ENCODE results near the gene UGT1A5.

The UGT1A5 gene

DNA sequence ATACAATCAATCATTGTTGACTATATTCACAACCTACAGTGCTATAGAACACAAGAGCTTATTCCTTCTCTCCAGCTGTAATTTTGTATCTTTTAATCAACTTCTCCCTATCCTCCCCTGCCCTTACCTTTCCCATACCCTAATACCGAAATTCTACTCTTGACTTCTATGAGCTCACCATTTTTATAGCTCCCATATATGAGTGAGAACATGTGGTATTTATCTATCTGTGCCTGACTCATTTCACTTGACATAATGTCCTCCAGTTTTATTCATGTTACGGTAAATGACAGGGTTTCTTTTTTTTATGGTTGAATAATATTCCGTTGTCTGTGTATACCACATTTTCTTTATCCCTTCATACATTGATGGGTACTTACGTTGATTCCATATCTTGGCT lies 68.1 kb downstream of the UGT1A5 start:
- DNase-seq (ENCODE audit: low read depth in 2 of 2), result no peak

DNA sequence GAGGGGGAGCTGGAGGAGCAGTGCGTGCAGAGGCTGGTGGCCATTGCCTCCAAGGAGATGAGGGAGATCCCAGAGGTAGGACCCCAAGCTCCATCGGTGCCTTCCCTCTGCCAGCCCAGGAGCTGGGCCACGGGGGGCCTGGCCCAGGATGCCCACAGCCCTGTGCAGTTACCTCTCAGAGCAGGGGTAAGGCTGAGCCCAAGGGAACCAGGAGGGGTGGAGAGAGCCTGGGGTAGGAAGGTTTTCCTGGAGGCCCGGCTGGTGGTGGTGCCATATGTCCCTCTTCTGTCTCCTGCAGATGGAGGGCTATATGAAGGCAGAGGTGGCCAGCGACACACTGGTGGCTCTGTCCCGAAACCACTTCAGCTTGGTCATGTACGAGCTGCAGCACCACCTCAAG lies 76.8 kb downstream of the UGT1A5 start:
- DNase-seq (ENCODE audit: low read depth in 2 of 2), result no peak

DNA sequence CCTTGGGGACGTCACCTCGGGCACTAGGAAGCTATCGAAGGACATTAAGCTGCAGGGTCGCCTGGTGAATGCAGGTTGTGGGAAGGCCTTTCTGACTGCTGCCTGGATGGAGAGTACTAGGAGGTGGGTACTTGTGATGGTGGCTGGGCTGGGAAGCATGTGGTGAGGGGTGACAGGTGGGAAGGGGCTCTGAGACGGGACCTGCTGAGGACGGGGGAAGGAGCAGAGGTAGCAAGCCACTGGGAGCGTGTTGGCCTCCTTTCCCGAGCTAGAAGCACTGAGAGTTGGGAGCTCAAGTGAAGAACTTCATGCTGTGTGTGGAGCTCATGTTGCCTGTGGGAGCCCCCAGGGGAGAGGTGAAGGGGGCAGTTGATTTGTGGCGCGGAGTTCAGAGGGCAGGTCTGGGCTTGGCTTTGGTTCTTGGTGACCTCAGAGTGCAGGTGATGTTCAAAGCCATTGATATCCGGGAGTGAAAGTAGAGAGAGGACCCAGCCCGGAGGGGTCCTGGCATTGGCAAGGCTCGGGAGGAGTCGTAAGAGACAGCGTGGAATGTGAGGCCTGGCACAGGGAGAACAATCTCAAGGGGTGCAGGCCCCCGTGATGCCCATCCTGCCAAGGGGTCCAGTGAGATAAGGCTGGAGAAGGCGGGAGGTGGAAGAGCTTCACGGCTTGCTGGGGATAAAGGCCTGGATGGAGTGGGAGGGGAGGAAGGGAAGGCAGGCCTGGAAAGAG lies 78.6 kb downstream of the UGT1A5 start:
- DNase-seq (ENCODE audit: low read depth in 2 of 2), result no peak

DNA sequence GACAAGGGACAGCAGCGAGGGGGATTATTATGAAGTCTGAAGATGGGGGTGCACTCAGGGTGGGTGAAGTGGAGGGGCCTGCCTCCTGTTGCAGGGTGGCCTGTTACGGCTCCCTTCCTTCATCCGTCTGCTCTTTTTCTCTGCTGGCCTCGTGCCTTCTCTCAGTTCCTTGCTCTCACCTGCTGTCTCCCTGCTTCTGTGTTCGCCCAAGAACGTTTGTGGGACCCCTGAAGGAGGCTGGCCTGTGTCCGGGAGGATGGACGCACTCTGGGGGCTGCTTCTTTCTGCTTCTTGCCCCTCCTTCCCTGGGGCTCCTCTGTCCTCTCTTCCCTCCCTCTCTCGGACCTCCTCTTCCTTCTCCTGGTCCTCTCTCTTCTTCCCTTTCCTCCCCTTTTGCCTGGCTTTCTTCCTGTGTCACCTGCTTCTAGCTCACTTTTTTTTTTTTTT lies 79.2 kb downstream of the UGT1A5 start:
- no peak for DNase-seq (ENCODE audit: low read depth in 2 of 2)

DNA sequence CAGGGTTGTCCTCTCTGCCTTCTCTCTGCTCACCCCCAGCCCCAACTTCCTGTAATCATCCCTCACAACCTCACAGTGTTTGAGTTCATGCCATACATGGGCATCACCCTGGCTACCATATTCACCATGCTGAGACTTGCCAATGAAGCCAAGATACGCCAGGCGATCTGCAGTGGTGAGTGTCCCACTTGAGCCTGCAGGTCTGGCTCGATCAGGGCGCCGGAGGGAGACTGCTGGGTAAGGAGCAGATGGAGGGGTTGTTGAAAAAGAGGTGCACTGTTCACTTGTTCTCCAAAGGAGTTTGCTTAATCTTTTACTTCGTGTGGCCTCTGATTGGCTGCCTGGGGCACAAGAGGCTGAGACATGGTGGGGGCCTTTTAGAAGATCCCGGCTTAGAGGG lies 80.0 kb downstream of the UGT1A5 start:
- no peak for DNase-seq (ENCODE audit: low read depth in 2 of 2)

DNA sequence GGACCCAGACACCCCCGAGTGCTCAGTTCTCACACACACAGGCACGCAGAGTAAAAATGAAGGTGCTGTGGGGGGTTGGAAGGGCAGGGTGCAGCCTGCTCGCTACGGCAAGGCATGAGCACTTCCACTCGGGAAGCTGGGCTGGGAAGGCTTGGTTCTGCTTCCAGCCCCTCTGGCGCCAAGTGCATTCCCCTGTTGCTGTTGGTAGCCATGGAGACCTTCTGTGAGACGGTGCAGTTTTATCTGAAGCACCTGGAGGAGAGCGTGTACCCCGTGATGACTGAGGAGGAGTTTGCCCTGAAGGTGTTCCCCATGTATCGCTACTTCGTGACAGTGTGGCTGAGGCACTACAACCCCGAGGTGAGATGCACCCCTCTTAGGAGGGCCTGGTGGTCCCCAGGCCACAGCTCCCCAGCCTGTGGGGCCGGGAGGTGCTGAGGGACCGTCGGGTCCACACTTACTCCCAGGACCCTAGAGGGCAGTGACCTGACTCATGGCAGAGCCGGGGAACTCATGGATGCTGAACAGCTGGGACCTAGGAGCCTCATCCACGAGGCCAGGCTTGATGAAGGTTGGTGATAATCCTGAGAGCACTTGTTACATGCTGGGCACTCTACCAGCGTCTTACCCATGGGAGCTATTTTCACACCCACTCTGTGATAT lies 80.9 kb downstream of the UGT1A5 start:
- no peak for DNase-seq (ENCODE audit: low read depth in 2 of 2)

DNA sequence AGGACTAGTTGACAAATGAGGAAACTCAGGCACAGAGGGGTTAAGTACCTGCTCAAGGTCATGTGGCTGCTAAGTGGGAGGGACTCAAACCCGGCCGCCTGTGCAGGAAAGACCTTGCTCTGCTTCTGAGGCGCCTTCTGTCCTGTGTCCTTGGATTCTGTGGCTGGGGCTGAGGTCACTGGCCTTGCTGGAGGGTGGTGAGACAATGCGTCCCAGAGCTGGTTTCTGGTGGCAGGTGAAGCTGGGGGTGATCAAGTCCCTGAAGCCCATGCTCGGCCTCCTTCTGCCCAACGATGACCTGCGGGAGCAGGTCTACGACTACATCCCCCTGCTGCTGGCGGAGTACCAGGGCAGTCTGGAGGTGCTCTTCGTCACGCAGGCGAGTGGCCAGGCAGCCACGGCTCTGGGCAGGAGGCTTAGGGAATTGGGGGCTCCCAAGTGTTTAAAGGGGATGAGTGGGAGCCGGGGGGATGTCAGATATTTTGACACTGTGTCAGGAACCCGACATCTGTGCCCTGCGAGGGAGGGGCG lies 81.5 kb downstream of the UGT1A5 start:
- no peak for DNase-seq (ENCODE audit: low read depth in 2 of 2)

DNA sequence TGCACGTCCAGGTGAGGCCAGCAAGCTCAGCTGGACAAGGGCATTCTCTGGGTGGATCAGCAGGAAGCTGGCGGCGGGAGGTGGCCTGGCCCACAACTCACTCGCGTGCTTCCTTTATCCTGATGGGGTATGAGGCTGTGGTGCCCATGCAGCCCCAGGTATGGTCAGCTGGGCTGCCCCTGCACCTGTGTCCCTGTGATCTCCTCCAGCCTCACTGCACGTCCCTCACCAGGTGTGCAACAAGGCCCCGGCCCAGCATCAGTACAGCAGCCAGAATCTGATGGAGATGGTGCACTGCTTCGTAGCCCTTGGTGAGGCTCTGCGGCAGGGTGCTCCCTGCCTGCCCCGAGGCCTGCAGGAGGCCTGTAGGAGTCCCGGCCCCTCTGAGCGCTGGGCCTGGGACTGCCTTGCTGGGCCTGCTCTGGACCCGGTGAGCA lies 83.0 kb downstream of the UGT1A5 start:
- no peak for DNase-seq (ENCODE audit: low read depth in 2 of 2)

DNA sequence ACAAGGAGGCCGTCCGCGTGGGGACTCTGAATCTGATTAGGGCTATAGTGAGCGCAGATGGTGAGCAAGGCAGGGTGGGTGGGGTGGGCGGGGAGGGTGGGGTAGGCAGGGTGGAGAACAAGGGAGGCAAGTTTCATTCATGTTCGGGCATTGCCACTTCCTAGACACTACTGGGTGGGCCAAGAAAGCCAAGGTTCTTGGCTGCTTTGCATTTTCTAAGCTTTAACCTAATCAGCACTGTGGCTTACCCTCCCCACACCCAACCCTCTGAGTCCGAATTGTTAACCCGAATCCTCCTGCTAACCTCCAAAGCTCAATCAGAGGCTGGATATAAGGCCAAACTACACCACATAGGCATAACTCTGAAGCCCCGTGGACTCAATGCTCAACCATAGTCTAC lies 83.5 kb downstream of the UGT1A5 start:
- no peak for DNase-seq (ENCODE audit: low read depth in 2 of 2)

DNA sequence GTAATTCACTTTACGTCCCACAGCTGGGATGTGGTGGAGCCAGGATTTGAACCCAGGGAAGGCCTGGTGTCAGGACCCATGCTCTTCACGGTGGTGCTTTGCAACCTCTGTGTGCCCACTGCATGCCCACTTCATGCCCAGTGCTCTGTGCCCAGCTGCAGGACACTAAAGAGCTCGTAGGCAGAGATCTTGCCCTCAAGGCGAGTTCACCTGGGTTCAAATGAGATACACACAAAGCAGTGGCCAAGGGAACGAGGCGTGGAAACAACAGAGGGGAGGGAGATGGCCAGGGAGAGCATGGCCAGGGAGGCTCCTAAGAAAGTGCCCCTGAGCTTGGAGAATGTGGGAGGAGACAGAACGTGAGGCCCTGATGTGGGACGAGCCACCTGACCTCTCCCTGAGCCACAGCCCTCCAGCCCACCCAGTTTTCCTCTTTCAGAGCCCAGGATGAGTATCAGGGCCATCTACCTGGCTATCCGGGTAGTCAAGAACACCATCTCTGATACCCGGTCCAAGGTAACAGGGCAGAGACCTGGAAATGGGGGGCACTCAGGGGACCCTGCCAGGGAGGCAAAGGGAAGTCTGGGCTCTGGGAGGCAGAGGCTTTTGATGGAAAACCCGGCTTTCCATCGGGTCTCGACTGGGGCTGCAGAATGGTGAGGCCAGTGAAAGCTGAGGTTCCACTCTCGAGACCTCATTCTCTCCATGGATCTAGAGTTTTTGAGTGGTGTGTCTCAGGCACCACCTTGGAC lies 85.8 kb downstream of the UGT1A5 start:
- no peak for DNase-seq (ENCODE audit: low read depth in 2 of 2)

DNA sequence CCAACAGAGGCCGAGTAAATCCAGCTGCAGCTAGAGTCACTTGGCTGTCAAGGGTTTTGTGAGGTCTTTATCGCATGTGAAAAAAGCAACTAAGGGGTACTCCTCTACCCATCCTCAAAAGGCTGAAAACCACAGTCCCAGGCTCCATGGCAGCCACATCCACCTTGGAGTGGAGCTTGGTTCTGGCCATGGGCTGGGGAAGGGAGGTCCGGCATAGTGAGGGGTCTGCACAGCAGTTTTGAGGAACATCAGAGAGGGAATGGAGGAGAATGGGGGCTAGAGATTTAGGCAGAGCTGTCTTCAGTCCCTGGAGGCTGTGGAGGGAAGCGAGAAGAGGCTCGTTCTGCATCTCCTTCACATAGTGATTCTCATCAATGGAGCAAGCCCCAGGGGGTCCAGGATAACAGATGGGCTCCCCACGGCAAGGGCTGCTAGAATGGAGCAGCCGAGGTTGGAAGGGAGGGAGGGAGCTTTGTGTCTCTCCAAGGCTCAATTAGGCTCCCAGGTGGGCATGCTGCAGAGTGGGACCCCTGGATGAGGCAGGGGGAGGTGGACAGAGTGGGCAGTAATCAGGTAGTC lies 86.5 kb downstream of the UGT1A5 start:
- no peak for DNase-seq (ENCODE audit: low read depth in 2 of 2)

DNA sequence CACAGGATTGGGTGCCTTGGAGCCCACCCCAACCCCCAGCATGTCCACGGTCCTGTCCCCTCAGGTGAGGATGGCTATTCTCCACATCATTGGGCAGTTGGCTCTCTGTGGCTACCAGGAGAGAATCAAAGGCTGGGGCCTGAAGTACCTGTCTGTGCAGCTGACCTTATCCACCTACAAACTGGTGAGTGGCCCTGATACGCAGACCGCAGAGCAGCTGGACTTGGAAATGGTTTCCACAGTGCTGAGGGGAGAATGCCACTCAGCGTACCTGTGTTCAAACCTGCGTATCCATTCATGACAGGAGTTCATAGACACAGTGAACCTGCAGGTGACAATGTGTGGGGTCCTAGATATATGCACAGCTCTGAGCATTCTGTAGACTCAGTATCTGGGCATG lies 87.0 kb downstream of the UGT1A5 start:
- no peak for DNase-seq (ENCODE audit: low read depth in 2 of 2)

DNA sequence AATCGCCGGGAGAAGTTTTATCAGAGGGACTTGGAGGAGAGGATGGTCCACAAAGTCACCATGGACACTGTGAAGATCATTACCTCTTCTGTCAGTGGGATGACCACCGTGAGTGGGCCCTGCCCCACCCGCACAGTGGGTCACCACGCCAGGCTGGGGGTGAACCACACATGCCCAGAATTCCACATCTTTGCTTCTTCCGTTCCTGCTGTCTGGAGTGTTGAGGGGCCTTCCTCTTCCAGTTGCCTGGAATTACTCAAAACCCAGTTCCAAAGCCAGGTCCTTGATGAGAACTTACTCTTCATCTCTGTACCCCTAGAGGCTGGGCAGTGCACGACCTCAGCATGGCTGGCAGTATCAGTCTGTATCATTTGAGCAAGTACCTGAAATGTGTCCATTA lies 87.5 kb downstream of the UGT1A5 start:
- DNase-seq (ENCODE audit: low read depth in 2 of 2), result no peak

DNA sequence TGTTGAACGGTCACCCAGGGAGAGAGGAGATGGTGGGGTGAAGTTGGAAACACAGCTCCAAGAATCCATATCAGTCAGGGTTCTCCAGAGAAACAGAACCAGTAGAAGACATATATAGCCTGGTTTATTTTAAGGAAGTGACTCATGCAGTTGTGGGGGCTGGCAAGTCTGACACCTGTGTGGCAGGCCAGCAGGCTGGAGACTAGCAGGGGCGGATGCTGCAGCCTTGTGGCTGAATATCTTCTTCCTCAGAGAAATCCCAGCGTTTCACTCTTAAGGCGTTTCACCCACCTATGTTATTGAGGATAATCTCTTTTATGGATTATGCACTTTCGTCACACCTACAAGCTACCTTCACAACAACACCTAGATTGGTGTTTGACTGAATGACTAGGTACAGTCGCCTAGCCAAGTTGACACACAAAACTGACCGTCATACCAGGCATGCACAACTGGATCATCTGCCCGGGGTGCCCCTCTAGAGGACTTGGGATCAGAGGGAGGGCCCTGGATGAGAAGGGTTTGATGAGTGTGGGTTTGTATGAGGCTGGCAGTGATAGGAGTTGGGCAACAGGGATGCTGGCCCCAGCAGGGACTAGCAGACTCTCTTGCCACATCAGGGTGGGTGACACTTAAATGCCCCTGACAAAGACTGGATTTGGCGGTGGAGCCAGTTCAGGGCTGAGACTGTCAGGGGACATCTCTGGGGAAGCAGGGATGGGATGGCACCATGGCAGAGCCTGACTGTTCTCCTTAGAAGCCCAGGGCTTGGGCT lies 88.8 kb downstream of the UGT1A5 start:
- DNase-seq (ENCODE audit: low read depth in 2 of 2), result no peak

DNA sequence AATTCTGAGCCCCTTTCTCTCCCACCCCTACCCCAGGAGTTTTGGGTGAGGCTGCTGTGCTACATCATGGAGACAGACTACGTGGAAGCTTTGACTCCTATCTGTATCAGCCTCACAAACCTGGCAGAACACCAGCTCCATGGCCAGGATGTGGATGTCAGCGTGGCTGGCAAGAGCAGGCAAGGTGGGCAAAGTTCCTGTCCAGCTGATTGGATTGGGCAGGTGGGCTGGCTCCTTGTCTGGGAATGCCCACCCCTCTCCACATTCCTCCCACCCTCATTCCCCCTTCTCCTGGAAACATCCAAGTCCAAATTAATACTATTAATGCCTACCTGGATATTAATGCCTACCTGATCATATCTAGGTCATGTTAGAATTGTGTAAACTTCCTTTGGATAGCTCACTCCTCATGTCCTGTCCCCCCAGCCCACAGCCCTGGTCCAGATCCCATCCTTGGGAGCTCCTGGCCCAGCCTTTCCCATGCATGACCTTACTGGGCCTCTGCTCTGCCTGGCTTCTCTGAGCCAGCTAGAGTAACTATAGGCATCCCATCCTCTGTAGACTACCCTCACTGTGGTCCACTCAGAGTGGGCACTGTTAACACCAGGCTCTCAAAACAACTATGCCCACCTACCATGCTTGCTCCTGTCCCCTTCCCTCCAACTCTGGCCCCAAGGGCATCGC lies 89.6 kb downstream of the UGT1A5 start:
- no peak for DNase-seq (ENCODE audit: low read depth in 2 of 2)

DNA sequence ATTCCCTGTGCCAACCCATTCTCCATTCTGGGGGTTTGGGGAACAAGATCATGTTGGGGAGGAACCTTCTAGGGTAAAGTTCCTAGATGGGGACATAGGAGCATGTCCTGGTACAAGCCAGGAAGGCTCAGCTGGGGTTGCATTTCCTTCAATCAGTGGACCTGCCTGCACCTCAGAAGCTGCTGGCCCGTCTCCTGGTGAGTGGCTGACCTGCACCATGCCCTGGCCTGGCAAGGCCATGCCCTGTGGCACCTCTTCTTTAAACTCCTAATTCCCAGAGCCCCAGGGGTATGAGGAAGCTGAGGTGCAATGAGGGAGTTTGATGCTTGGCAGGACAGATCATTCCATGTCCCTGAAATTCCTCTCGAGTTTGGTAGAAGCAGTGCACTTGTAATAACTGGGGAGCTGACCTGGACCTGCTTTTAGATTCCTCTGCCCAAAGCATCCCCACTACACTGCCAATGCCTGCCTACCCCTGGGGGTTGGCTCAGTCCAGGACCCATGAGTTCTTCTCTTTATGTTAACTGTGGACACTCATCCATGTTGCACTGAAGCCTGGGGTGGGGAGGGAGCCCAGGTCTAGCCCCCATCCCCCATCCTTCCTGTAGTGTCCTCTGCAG lies 90.7 kb downstream of the UGT1A5 start:
- DNase-seq (ENCODE audit: low read depth in 2 of 2), result no peak

DNA sequence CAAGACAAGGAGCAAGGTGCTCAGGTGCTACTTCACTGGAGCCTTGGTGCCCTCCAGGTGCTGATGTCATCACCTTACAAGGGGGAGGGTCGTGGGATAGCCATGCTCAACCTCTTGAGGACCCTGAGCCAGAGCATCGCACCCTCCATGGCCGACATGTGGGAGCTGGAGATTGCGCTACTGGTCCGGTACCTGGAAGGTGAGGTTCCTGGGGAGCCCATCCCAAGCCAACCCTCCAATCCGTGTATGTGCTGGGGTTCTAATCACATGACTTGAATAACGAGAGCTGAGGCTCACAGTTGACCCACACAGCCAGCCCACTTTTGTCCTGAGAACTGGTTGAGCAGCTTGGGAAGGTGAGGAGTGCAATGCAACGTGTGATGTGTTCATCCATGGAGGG lies 91.3 kb downstream of the UGT1A5 start:
- DNase-seq (ENCODE audit: low read depth in 2 of 2), result no peak

DNA sequence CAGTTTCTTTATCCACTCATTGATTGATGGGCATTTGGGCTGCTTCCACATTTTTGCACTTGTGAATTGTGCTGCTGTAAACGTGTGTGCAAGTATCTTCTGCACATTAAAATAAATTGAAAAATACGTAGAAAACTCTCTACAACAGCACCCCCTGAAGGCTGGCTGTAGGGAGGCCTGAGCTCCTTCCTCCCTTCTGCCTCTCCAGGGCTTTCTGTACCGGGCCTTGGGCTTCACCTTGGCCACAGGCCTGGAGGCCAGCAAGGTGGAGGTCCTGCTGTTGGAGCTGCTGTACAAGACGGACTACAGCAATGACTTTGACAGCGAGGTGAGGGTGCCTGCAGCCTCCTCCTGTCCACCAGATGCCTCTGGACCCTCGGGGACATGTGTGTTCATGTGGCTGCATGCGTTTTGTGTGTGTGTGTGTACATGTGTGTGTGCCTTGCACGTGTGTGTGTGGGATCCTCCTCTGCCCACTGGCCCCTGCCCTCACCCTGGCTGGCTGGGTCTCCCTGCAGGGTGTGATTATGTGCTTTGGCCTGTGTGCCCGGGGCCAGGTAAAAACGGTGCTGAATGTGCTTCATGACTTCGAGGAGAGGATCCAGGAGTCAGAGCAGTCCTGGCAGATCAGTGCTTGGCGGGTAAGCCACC lies 94.6 kb downstream of the UGT1A5 start:
- no peak for DNase-seq (ENCODE audit: low read depth in 2 of 2)

DNA sequence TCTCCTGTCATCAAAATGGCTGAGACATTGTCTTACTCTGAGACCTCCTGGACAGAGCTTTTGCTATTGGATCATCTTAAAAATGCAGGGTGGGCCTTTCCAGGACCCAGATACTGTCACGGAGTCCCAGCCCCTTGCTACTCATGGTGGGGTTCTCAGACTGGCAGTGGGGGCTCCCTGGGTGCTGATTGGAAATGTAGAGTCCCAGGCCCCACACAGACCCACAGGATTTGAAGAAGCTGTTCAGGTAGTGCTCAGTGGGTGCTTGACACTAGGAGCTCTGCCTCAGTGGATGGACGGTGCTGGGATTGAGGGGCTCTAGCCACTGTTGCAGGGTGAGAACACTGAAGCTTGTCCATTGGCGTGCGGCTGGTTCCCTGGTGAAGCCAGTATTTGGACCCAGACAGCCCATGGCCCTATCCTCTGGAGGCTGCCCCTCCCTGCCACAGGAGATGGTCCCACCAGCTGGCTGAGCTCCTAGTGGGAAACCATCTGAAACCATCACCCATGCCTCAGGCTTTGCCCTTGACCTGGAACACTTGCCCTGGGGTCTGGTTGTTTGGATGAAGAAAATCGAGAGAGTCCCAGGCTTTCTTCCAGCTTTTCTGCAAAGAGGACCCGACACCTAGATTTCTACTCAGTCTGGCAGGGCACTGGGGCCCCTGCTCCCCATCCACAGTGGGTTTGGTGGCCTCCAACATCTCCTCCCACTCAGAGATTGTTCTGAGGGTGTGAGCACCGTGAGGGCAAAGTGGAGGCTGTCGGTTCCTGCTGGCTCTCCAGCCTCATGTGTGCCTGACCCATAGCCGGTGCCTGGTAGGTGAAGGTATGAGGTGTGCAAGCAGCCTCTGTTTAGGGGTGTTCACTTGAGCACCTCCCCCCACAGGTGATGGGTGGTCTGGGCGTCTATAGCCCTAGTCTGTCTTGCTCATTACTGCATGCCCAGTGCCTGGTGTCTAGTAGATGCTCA lies 95.5 kb downstream of the UGT1A5 start:
- no peak for DNase-seq (ENCODE audit: low read depth in 2 of 2)

Measured in stimulated activated CD4-positive, alpha-beta T cell treated with anti-CD3 and anti-CD28 coated beads, Interleukin-12 subunit alpha, Interleukin-12 subunit beta, amount 100 ng/mL, for 24 hours (primary cell).